Suprapubic skin (tissue), 4 donors: Measurements from ENCODE around the gene SYCE3.

Experiments
- EP300 ChIP-seq: sonication (generic); formaldehyde crosslinking; IDR thresholded peaks from one replicate; pipeline ENCODE4 v1.6.1; 2017; ENCODE audit warnings: antibody characterized with exemption
- POLR2AphosphoS5 ChIP-seq, 3 donors: sonication (generic); formaldehyde crosslinking; IDR thresholded peaks; one replicate each; pipeline ENCODE4 v1.6.1; 2017; ENCODE audit warnings: antibody characterized with exemption in 3 of 3
- TF ChIP-seq, protein P1 (sequence below), 2 donors: fragments of 200-600 bp in 1 of 2; fragments of 450-650 bp in 1 of 2; sonication (generic) in 1 of 2; IDR thresholded peaks; one replicate each; pipeline ENCODE4 v1.5.1; 2016 to 2019; ENCODE audit warnings: antibody characterized with exemption in 2 of 2, mild to moderate bottlenecking in 1 of 2, moderate library complexity in 1 of 2

DNA sequence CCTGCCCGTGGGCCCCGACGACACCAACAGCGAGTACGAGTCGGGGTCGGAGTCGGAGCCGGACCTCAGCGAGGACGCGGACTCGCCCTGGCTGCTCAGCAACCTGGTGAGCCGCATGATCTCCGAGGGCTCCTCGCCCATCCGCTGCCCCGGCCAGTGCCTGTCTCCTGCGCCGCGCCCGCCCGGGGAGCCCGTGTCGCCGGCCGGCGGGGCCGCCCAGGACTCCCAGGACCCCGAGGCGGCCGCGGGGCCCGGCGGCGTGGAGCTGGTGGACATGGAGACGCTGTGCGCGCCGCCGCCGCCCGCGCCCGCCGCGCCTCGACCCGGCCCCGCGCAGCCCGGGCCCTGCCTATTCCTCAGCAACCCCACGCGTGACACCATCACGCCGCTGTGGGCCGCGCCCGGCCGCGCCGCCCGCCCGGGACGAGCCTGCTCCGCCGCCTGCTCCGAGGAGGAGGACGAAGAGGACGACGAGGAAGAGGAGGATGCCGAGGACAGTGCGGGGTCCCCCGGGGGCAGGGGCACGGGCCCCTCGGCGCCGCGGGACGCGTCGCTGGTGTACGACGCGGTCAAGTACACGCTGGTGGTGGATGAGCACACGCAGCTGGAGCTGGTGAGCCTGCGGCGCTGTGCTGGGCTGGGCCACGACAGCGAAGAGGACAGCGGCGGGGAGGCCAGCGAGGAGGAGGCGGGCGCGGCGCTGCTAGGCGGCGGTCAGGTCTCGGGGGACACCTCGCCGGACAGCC lies 41.7 kb upstream of the SYCE3 start:
- TF ChIP-seq, protein P1, sequence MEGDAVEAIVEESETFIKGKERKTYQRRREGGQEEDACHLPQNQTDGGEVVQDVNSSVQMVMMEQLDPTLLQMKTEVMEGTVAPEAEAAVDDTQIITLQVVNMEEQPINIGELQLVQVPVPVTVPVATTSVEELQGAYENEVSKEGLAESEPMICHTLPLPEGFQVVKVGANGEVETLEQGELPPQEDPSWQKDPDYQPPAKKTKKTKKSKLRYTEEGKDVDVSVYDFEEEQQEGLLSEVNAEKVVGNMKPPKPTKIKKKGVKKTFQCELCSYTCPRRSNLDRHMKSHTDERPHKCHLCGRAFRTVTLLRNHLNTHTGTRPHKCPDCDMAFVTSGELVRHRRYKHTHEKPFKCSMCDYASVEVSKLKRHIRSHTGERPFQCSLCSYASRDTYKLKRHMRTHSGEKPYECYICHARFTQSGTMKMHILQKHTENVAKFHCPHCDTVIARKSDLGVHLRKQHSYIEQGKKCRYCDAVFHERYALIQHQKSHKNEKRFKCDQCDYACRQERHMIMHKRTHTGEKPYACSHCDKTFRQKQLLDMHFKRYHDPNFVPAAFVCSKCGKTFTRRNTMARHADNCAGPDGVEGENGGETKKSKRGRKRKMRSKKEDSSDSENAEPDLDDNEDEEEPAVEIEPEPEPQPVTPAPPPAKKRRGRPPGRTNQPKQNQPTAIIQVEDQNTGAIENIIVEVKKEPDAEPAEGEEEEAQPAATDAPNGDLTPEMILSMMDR (IDR thresholded peaks at IDR 0.05), result no peak
- no peak for TF ChIP-seq EP300
- no peak for TF ChIP-seq POLR2AphosphoS5 (IDR thresholded peaks at IDR 0.05)
